Measurements from ENCODE around the gene STXBP1.
"Not testable (repeated sequence)": the region's sequence is repeated elsewhere in the genome, so short reads cannot be mapped to it uniquely, and the experiment has no call there.

STXBP1 gene

GRCh38 chr9:127568971-127569885, 42.8 kb upstream of the STXBP1 start:
- Histone ChIP-seq H3K27ac (ENCODE audit: low read depth, low read length) (peak overlapping the region; percentile 81), H3K4me1 (ENCODE audit: control insufficient read depth, insufficient read depth, low read length) (peaks cover 17% of the 10 kb centered on the region)

GRCh38 chr9:127569886-127570401, 42.1 kb upstream of the STXBP1 start:
- H3K4me1 ChIP-seq (ENCODE audit: control insufficient read depth, insufficient read depth, low read length) = peaks cover 17% of the 10 kb centered on the region
- H3K9ac ChIP-seq (ENCODE audit: low read depth, low read length) = peak overlapping the region; percentile 75; the same call in 1 of the 2 replicates
- H3K36me3 ChIP-seq (ENCODE audit: control insufficient read depth, insufficient read depth, low read length) = no peaks in the 10 kb centered on the region
- no peak overlapping the region for H3K27ac ChIP-seq (ENCODE audit: low read depth, low read length)
- peak overlapping the region; percentile 69 for H3K4me3 ChIP-seq (ENCODE audit: low read depth, low read length)
- H3K27me3 ChIP-seq (ENCODE audit: control insufficient read depth, insufficient read depth, low read length) = peaks cover 8% of the 10 kb centered on the region
- H3K9me3 ChIP-seq (ENCODE audit: control insufficient read depth, insufficient read depth, low read length) = no peaks in the 10 kb centered on the region

More at GRCh38 chr9:127568971-127569885, 42.8 kb upstream of the STXBP1 start:
- Histone ChIP-seq H3K27me3 (ENCODE audit: control insufficient read depth, insufficient read depth, low read length) (peaks cover 8% of the 10 kb centered on the region), H3K4me3 (ENCODE audit: low read depth, low read length) (peak overlapping the region; percentile 77), H3K9me3 (ENCODE audit: control insufficient read depth, insufficient read depth, low read length) (no peaks in the 10 kb centered on the region), H3K9ac (ENCODE audit: low read depth, low read length) (peak overlapping the region; percentile 75), H3K36me3 (ENCODE audit: control insufficient read depth, insufficient read depth, low read length) (no peaks in the 10 kb centered on the region)

- H3K27me3 ChIP-seq (ENCODE audit: control insufficient read depth, insufficient read depth, low read length) = peaks cover 8% of the 10 kb centered on the region
- no peak overlapping the region for H3K4me3 ChIP-seq (ENCODE audit: low read depth, low read length)
- no peak overlapping the region for H3K9ac ChIP-seq (ENCODE audit: low read depth, low read length)
- H3K36me3 ChIP-seq (ENCODE audit: control insufficient read depth, insufficient read depth, low read length) = no peaks in the 10 kb centered on the region
- H3K9me3 ChIP-seq (ENCODE audit: control insufficient read depth, insufficient read depth, low read length) = no peaks in the 10 kb centered on the region
- H3K4me1 ChIP-seq (ENCODE audit: control insufficient read depth, insufficient read depth, low read length) = peaks cover 17% of the 10 kb centered on the region
- no peak overlapping the region for H3K27ac ChIP-seq (ENCODE audit: low read depth, low read length)
Observed at GRCh38 chr9:127570533-127571111, 41.5 kb upstream of the STXBP1 start.

GRCh38 chr9:127571971-127572370, 40.1 kb upstream of the STXBP1 start:
- Histone ChIP-seq H3K27me3 (ENCODE audit: control insufficient read depth, insufficient read depth, low read length) (peaks cover 8% of the 10 kb centered on the region), H3K9me3 (ENCODE audit: control insufficient read depth, insufficient read depth, low read length) (no peaks in the 10 kb centered on the region), H3K9ac (ENCODE audit: low read depth, low read length) (no peak overlapping the region), H3K4me3 (ENCODE audit: low read depth, low read length) (no peak overlapping the region), H3K36me3 (ENCODE audit: control insufficient read depth, insufficient read depth, low read length) (no peaks in the 10 kb centered on the region), H3K27ac (ENCODE audit: low read depth, low read length) (no peak overlapping the region), H3K4me1 (ENCODE audit: control insufficient read depth, insufficient read depth, low read length) (peaks cover 11% of the 10 kb centered on the region)

- H3K9me3 ChIP-seq (ENCODE audit: control insufficient read depth, insufficient read depth, low read length) = no peaks in the 10 kb centered on the region
- no peaks in the 10 kb centered on the region for H3K36me3 ChIP-seq (ENCODE audit: control insufficient read depth, insufficient read depth, low read length)
- no peaks in the 10 kb centered on the region for H3K4me1 ChIP-seq (ENCODE audit: control insufficient read depth, insufficient read depth, low read length)
- no peak overlapping the region for H3K9ac ChIP-seq (ENCODE audit: low read depth, low read length)
- H3K4me3 ChIP-seq (ENCODE audit: low read depth, low read length) = no peak overlapping the region
- H3K27ac ChIP-seq (ENCODE audit: low read depth, low read length) = no peak overlapping the region
- no peaks in the 10 kb centered on the region; the same call in 1 of the 2 replicates for H3K27me3 ChIP-seq (ENCODE audit: control insufficient read depth, insufficient read depth, low read length)
Observed at GRCh38 chr9:127572961-127573721, 38.9 kb upstream of the STXBP1 start.

- Histone ChIP-seq H3K27ac (ENCODE audit: low read depth, low read length) (no peak overlapping the region), H3K36me3 (ENCODE audit: control insufficient read depth, insufficient read depth, low read length) (no peaks in the 10 kb centered on the region), H3K4me3 (ENCODE audit: low read depth, low read length) (no peak overlapping the region), H3K27me3 (ENCODE audit: control insufficient read depth, insufficient read depth, low read length) (no peaks in the 10 kb centered on the region; the same call in 1 of the 2 replicates), H3K4me1 (ENCODE audit: control insufficient read depth, insufficient read depth, low read length) (peaks cover 7% of the 10 kb centered on the region; the same call in 1 of the 2 replicates), H3K9ac (ENCODE audit: low read depth, low read length) (no peak overlapping the region), H3K9me3 (ENCODE audit: control insufficient read depth, insufficient read depth, low read length) (no peaks in the 10 kb centered on the region)
Observed at GRCh38 chr9:127574072-127574993, 37.7 kb upstream of the STXBP1 start.

GRCh38 chr9:127575875-127576778, 36.0 kb upstream of the STXBP1 start:
- H3K27me3 ChIP-seq (ENCODE audit: control insufficient read depth, insufficient read depth, low read length) = no peaks in the 10 kb centered on the region
- no peaks in the 10 kb centered on the region for H3K9me3 ChIP-seq (ENCODE audit: control insufficient read depth, insufficient read depth, low read length)
- H3K4me1 ChIP-seq (ENCODE audit: control insufficient read depth, insufficient read depth, low read length) = peaks cover 9% of the 10 kb centered on the region; the same call in 1 of the 2 replicates
- H3K27ac ChIP-seq (ENCODE audit: low read depth, low read length) = no peak overlapping the region
- H3K4me3 ChIP-seq (ENCODE audit: low read depth, low read length) = no peak overlapping the region
- no peak overlapping the region for H3K9ac ChIP-seq (ENCODE audit: low read depth, low read length)
- no peaks in the 10 kb centered on the region for H3K36me3 ChIP-seq (ENCODE audit: control insufficient read depth, insufficient read depth, low read length)

GRCh38 chr9:127577194-127577593, 34.9 kb upstream of the STXBP1 start:
- H3K4me3 ChIP-seq (ENCODE audit: low read depth, low read length); H3K9ac ChIP-seq (ENCODE audit: low read depth, low read length); H3K27me3 ChIP-seq (ENCODE audit: control insufficient read depth, insufficient read depth, low read length); H3K27ac ChIP-seq (ENCODE audit: low read depth, low read length); H3K36me3 ChIP-seq (ENCODE audit: control insufficient read depth, insufficient read depth, low read length); H3K4me1 ChIP-seq (ENCODE audit: control insufficient read depth, insufficient read depth, low read length); H3K9me3 ChIP-seq (ENCODE audit: control insufficient read depth, insufficient read depth, low read length): not testable (repeated sequence)

GRCh38 chr9:127578627-127578951, 33.5 kb upstream of the STXBP1 start:
- Histone ChIP-seq H3K27ac (ENCODE audit: low read depth, low read length) (no peak overlapping the region), H3K4me3 (ENCODE audit: low read depth, low read length) (no peak overlapping the region), H3K9ac (ENCODE audit: low read depth, low read length) (no peak overlapping the region)

More at GRCh38 chr9:127578627-127578951, 33.5 kb upstream of the STXBP1 start:
- Histone ChIP-seq H3K9me3 (ENCODE audit: control insufficient read depth, insufficient read depth, low read length) (no peaks in the 10 kb centered on the region), H3K27me3 (ENCODE audit: control insufficient read depth, insufficient read depth, low read length) (no peaks in the 10 kb centered on the region), H3K4me1 (ENCODE audit: control insufficient read depth, insufficient read depth, low read length) (peaks cover 9% of the 10 kb centered on the region; the same call in 1 of the 2 replicates), H3K36me3 (ENCODE audit: control insufficient read depth, insufficient read depth, low read length) (no peaks in the 10 kb centered on the region)

Data from HUES48 (cell line).